ENCODE measurements around the gene ZMYM4.

ZMYM4 gene

GRCh38 chr1:35361638-35362037 lies 93.1 kb downstream of the ZMYM4 start:
- Histone ChIP-seq H3K4me3 (replicated peaks; ENCODE audit: insufficient read depth, low read length) (no peak overlapping the region), H3K27me3 (ENCODE audit: insufficient read depth, poor library complexity, severe bottlenecking) (no peaks in the 10 kb centered on the region), H3K27ac (replicated peaks) (no peak overlapping the region)
- no peak for DNase-seq (ENCODE audit: low read depth in 1 of 2, low spot score in 1 of 2)
- no peak for TF ChIP-seq GABPA (IDR thresholded peaks at IDR 0.05; ENCODE audit: low read depth)
- TF ChIP-seq SPI1 (IDR thresholded peaks at IDR 0.05; ENCODE audit: borderline replicate concordance, low read depth) = no peak
- TF ChIP-seq CTCF (IDR thresholded peaks at IDR 0.05; ENCODE audit: insufficient read depth, low read length) = no peak
- TF ChIP-seq POLR2AphosphoS5 (IDR thresholded peaks at IDR 0.05; ENCODE audit: low read depth) = no peak
- TF ChIP-seq REST (IDR thresholded peaks at IDR 0.05; ENCODE audit: insufficient replicate concordance, low read depth) = no peak

- H3K4me3 ChIP-seq (replicated peaks; ENCODE audit: insufficient read depth, low read length) = no peak overlapping the region
- peak in 1 of 2 experiments; percentile 42 for DNase-seq (ENCODE audit: low read depth in 1 of 2, low spot score in 1 of 2)
- H3K27me3 ChIP-seq (ENCODE audit: insufficient read depth, poor library complexity, severe bottlenecking) = no peaks in the 10 kb centered on the region
- no peak overlapping the region for H3K27ac ChIP-seq (replicated peaks)
- TF ChIP-seq CTCF (IDR thresholded peaks at IDR 0.05; ENCODE audit: insufficient read depth, low read length) = no peak
- no peak for TF ChIP-seq GABPA (IDR thresholded peaks at IDR 0.05; ENCODE audit: low read depth)
- no peak for TF ChIP-seq SPI1 (IDR thresholded peaks at IDR 0.05; ENCODE audit: borderline replicate concordance, low read depth)
- no peak for TF ChIP-seq REST (IDR thresholded peaks at IDR 0.05; ENCODE audit: insufficient replicate concordance, low read depth)
- TF ChIP-seq POLR2AphosphoS5 (IDR thresholded peaks at IDR 0.05; ENCODE audit: low read depth) = no peak
Observed at GRCh38 chr1:35364741-35365140, 96.2 kb downstream of the ZMYM4 start.

GRCh38 chr1:35367914-35368313 lies 99.4 kb downstream of the ZMYM4 start:
- TF ChIP-seq REST (IDR thresholded peaks at IDR 0.05; ENCODE audit: insufficient replicate concordance, low read depth) (no peak), GABPA (IDR thresholded peaks at IDR 0.05; ENCODE audit: low read depth) (no peak), POLR2AphosphoS5 (IDR thresholded peaks at IDR 0.05; ENCODE audit: low read depth) (no peak), CTCF (IDR thresholded peaks at IDR 0.05; ENCODE audit: insufficient read depth, low read length) (no peak), SPI1 (IDR thresholded peaks at IDR 0.05; ENCODE audit: borderline replicate concordance, low read depth) (no peak)
- H3K4me3 ChIP-seq (replicated peaks; ENCODE audit: insufficient read depth, low read length) = no peak overlapping the region
- no peaks in the 10 kb centered on the region for H3K27me3 ChIP-seq (ENCODE audit: insufficient read depth, poor library complexity, severe bottlenecking)
- no peak overlapping the region for H3K27ac ChIP-seq (replicated peaks)
- no peak for DNase-seq (ENCODE audit: low read depth in 1 of 2, low spot score in 1 of 2)
